CD14-positive monocyte (primary cell): Measurements from ENCODE around the gene MCCC1. TPM values are rescaled to one million over a fixed set of nuclear protein-coding genes. Genes with fewer than 3 reads are reported as not detected.

Source experiments
- DNase-seq, 3 donors: peaks; one replicate each; pipeline ENCODE4 v3.0.0-alpha.2; 2011 to 2022
- H2AFZ ChIP-seq: 2 replicates; pipeline ENCODE4 v1.6.0; 2012; ENCODE audit warnings: mild to moderate bottlenecking, low read depth, low read length, inconsistent platforms; ENCODE audit not compliant: insufficient read depth, poor library complexity, severe bottlenecking
- H3K27ac ChIP-seq, 2 donors: 1 replicate in 1 of 2; 2 replicates in 1 of 2; pipeline ENCODE4 v1.5.1; 2012 to 2013; ENCODE audit warnings: low read length in 2 of 2, control low read depth in 1 of 2, inconsistent platforms in 1 of 2, low read depth in 1 of 2, mild to moderate bottlenecking in 1 of 2
- H3K27me3 ChIP-seq, 2 donors: one replicate each; pipeline versions ENCODE4 v1.6.0 to v1.6.1; 2011 to 2013; ENCODE audit warnings: low read length in 2 of 2; ENCODE audit not compliant: control insufficient read depth in 2 of 2, insufficient read depth in 2 of 2
- H3K36me3 ChIP-seq, 2 donors: replicated peaks in 1 of 2; 1 replicate in 1 of 2; 2 replicates in 1 of 2; pipeline versions ENCODE4 v1.5.1 to v1.6.1; 2012 to 2013; ENCODE audit warnings: low read length in 2 of 2, control low read depth in 1 of 2, inconsistent platforms in 1 of 2, mild to moderate bottlenecking in 1 of 2; ENCODE audit not compliant: insufficient read depth in 2 of 2, control insufficient read depth in 1 of 2
- H3K4me1 ChIP-seq, 2 donors: 1 replicate in 1 of 2; 2 replicates in 1 of 2; pipeline versions ENCODE4 v1.5.1 to v1.6.1; 2012 to 2013; ENCODE audit warnings: low read length in 2 of 2, control low read depth in 1 of 2, inconsistent platforms in 1 of 2, mild to moderate bottlenecking in 1 of 2, moderate library complexity in 1 of 2; ENCODE audit not compliant: insufficient read depth in 2 of 2, control insufficient read depth in 1 of 2
- H3K4me2 ChIP-seq: replicated peaks from 2 replicates; pipeline ENCODE3; 2012; ENCODE audit warnings: low read length, moderate library complexity, mild to moderate bottlenecking; ENCODE audit not compliant: poor library complexity, severe bottlenecking; ENCODE audit errors: extremely low read depth
- H3K4me3 ChIP-seq, 3 experiments: fragments of 200-600 bp in 1 of 3; sonication (generic) in 1 of 3; replicated peaks in 1 of 3; 1 replicate in 2 of 3; 2 replicates in 1 of 3; pipeline ENCODE4 v1.5.1; 2011 to 2013; ENCODE audit warnings: low read length in 3 of 3, mild to moderate bottlenecking in 3 of 3, control low read depth in 2 of 3, low read depth in 2 of 3, inconsistent platforms in 1 of 3, moderate library complexity in 1 of 3
- H3K79me2 ChIP-seq: 2 replicates; pipeline ENCODE4 v1.6.0; 2012; ENCODE audit warnings: mild to moderate bottlenecking, control low read depth, inconsistent platforms, low read length, moderate library complexity; ENCODE audit not compliant: insufficient read depth
- H3K9ac ChIP-seq: 2 replicates; pipeline ENCODE4 v1.6.0; 2017; ENCODE audit warnings: low read length, mild to moderate bottlenecking; ENCODE audit not compliant: insufficient read depth, poor library complexity, severe bottlenecking
- H3K9me3 ChIP-seq, 2 donors: replicated peaks in 1 of 2; 1 replicate in 1 of 2; 2 replicates in 1 of 2; pipeline versions ENCODE4 v1.5.1 to v1.6.1; 2012 to 2013; ENCODE audit warnings: low read length in 2 of 2, control low read depth in 1 of 2; ENCODE audit not compliant: control insufficient read depth in 1 of 2, insufficient read depth in 1 of 2
- H4K20me1 ChIP-seq: 2 replicates; pipeline ENCODE4 v1.6.0; 2012; ENCODE audit warnings: mild to moderate bottlenecking, low read length, control low read depth, moderate library complexity; ENCODE audit not compliant: insufficient read depth
- H3K27ac Mint-ChIP-seq, 7 donors: one replicate each; pipeline ENCODE4 v1.8.0; 2020; ENCODE audit warnings: mild to moderate bottlenecking in 7 of 7, mixed read lengths in 7 of 7, moderate library complexity in 6 of 7, inconsistent platforms in 2 of 7
- H3K27me3 Mint-ChIP-seq, 3 donors: one replicate each; pipeline ENCODE4 v1.8.0; 2021 to 2022; ENCODE audit warnings: low read depth in 3 of 3, mild to moderate bottlenecking in 3 of 3, mixed read lengths in 3 of 3, moderate library complexity in 3 of 3, inconsistent platforms in 1 of 3
- H3K36me3 Mint-ChIP-seq, 2 donors: one replicate each; pipeline ENCODE4 v1.8.0; 2020; ENCODE audit warnings: mixed read lengths in 2 of 2, inconsistent platforms in 1 of 2, mild to moderate bottlenecking in 1 of 2
- H3K4me1 Mint-ChIP-seq: one replicate; pipeline ENCODE4 v1.8.0; 2020; ENCODE audit warnings: mild to moderate bottlenecking, mixed read lengths
- H3K4me3 Mint-ChIP-seq, 2 donors: one replicate each; pipeline ENCODE4 v1.8.0; 2020; ENCODE audit warnings: mild to moderate bottlenecking in 2 of 2, mixed read lengths in 2 of 2, moderate library complexity in 1 of 2
- H3K9me3 Mint-ChIP-seq, 7 donors: one replicate each; pipeline ENCODE4 v1.8.0; 2020 to 2022; ENCODE audit warnings: mixed read lengths in 7 of 7, mild to moderate bottlenecking in 6 of 7, moderate library complexity in 6 of 7, inconsistent platforms in 2 of 7
- CTCF ChIP-seq: fragments of 200-600 bp; IDR thresholded peaks from one replicate; pipeline ENCODE4 v1.8.0; 2022; ENCODE audit warnings: antibody characterized with exemption, mild to moderate bottlenecking
- WGBS: methylation state at CpG from one replicate; pipeline ENCODE4 v1.1.5; 2013; ENCODE audit warnings: missing lambda C conversion rate; ENCODE audit not compliant: insufficient coverage; 5-methylcytosine and 5-hydroxymethylcytosine counted together
- intact Hi-C, 2 donors: fragments of 100-400 bp; cut with micrococcal nuclease; formaldehyde crosslinking; loops; one replicate each; pipeline versions ENCODE4 v1.15.0 to v1.15.1; 2023
- polyA plus RNA-seq, 3 donors: library from polyadenylated mRNA; depleted of rRNA in 1 of 3; unstranded in 2 of 3; stranded (reverse) in 1 of 3; fragments of 300-500 nt in 2 of 3; fragments of >200 nt in 1 of 3; fragmentation: Illumina TruSeq in 2 of 3; gene quantifications; 1 replicate in 2 of 3; 2 replicates in 1 of 3; pipeline ENCODE4 v1.2.3, GENCODE V29; 2012 to 2021

The MCCC1 gene
- polyA plus RNA-seq, 3 donors: 13.9 to 18.4 (median 16.0) TPM

DNA sequence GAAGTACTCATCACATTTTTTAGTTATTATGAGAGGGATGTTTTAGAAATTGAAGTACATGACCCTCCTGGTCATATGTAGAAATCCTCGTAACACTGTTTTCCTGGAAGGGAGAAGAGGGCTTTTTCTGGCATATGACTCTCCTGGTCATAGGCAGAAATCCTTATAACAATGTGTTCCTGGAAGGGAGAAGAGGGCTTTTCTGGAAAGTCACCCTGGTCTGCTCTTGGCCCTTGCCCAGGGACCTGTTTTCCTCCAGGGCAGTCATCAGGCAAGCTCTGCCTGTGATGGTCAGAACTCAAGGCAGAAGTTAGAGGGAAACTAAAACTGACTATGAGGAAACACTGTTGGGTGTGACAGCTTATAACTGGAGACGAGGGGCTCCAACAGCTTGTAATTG, 35.5 kb upstream of the MCCC1 start:
- Histone ChIP-seq H3K27me3 (no peaks in the 10 kb centered on the region), H3K9ac (no peak overlapping the region), H3K4me2 (no peak overlapping the region), H3K4me3 (no peak overlapping the region), H4K20me1 (no peaks in the 10 kb centered on the region), H3K27ac (no peak overlapping the region), H3K9me3 (peaks cover 2 to 5% of the 10 kb centered on the region in 2 donors), H3K4me1 (no peaks in the 10 kb centered on the region), H3K79me2 (no peaks in the 10 kb centered on the region), H2AFZ (no peak overlapping the region), H3K36me3 (no peaks in the 10 kb centered on the region)
- H3K4me3 Mint-ChIP-seq: no peak overlapping the region
- peaks cover 3 to 12% (median 8%) of the 10 kb centered on the region in 7 donors for H3K9me3 Mint-ChIP-seq
- WGBS: 25% methylated on average over 1 of the region's 2 CpGs
- DNase-seq: no peak
- intact Hi-C loops: no loop called here
- H3K27ac Mint-ChIP-seq: no peak overlapping the region
- no peak for TF ChIP-seq CTCF
- no peaks in the 10 kb centered on the region for H3K4me1 Mint-ChIP-seq
- no peaks in the 10 kb centered on the region for H3K36me3 Mint-ChIP-seq
- H3K27me3 Mint-ChIP-seq: peaks cover 3 to 5% (median 4%) of the 10 kb centered on the region in 3 donors

DNA sequence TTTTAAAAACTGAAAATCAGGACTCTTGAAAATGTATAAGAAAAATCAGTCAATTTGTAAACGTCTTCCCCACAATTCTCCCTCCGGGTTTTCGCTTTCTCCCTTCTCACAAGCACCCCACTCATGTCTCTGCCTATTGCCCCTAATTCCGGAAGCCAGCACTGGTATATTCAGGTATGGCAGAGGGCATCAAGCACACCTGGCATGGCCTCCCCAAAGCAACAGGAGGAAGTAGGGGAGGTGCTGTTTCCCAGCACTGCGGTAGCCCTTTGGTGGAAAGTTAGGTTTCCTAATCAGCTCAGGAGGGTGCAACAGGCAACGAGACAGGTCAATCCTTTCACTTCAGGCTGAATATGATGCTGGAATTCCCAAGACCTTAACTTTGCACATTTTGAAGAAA, 33.1 kb upstream of the MCCC1 start:
- Mint-ChIP-seq H3K27me3 (peaks cover 2 to 5% (median 3%) of the 10 kb centered on the region in 3 donors), H3K4me3 (no peak overlapping the region), H3K9me3 (peaks cover 12 to 24% (median 18%) of the 10 kb centered on the region in 7 donors), H3K4me1 (peaks cover 5% of the 10 kb centered on the region), H3K36me3 (peaks cover 0 to 1% of the 10 kb centered on the region in 2 donors), H3K27ac (no peak overlapping the region)
- H3K79me2 ChIP-seq: no peaks in the 10 kb centered on the region
- H3K27ac ChIP-seq: no peak overlapping the region
- H3K4me1 ChIP-seq: no peaks in the 10 kb centered on the region
- H3K9me3 ChIP-seq: peaks cover 8 to 13% of the 10 kb centered on the region in 2 donors
- WGBS: 85% methylated on average over 2 of the region's 6 CpGs
- no peak for TF ChIP-seq CTCF
- no peak overlapping the region for H2AFZ ChIP-seq
- no peak overlapping the region for H3K4me3 ChIP-seq
- intact Hi-C loops: no loop called here
- no peaks in the 10 kb centered on the region for H4K20me1 ChIP-seq
- H3K9ac ChIP-seq: no peak overlapping the region
- no peaks in the 10 kb centered on the region for H3K27me3 ChIP-seq
- no peak overlapping the region for H3K4me2 ChIP-seq
- no peaks in the 10 kb centered on the region for H3K36me3 ChIP-seq
- DNase-seq: no peak
